Measurements from ENCODE around the gene UBE2S. TPM values are rescaled to one million over a fixed set of nuclear protein-coding genes. Genes with fewer than 3 reads are reported as not detected.
A peak's percentile ranks its signal among the peaks of the same experiment; 100 is the strongest.

Gene UBE2S
- total RNA-seq, 4 donors from 2014 or later: 8.0 to 16.2 (median 9.9) TPM

- Histone ChIP-seq H3K4me3 (no peak overlapping the region), H3K4me1 (peaks cover 0 to 18% (median 0%) of the 10 kb centered on the region in 4 donors), H3K27ac (no peak overlapping the region), H3K27me3 (peaks cover 3 to 58% of the 10 kb centered on the region in 2 donors), H3K9me3 (no peaks in the 10 kb centered on the region), H3K36me3 (no peaks in the 10 kb centered on the region)
- DNase-seq (ENCODE audit: low spot score in 2 of 2): no peak
- 10 to 11% methylated on average over 27 to 36 of the region's 43 CpGs for WGBS, 2 donors
- TF ChIP-seq CTCF (IDR thresholded peaks at IDR 0.05): no peak
- TF ChIP-seq POLR2A (IDR thresholded peaks at IDR 0.05): no peak
- TF ChIP-seq EP300 (IDR thresholded peaks at IDR 0.05): no peak
Measured at GRCh38 chr19:55377356-55378131, 30.0 kb downstream of the UBE2S start.

GRCh38 chr19:55376241-55376933 is 31.2 kb downstream of the UBE2S start, which contains the start of gene TMEM190:
Gene TMEM190 (plus strand): TSS chr19:55376826. CDS start chr19:55376854, 28 bp downstream.
- no peak for DNase-seq (ENCODE audit: low spot score in 2 of 2)
- H3K27me3 ChIP-seq: peaks cover 3 to 69% of the 10 kb centered on the region in 2 donors
- WGBS, 2 donors: 53 to 56% methylated on average over 20 to 21 of the region's 21 CpGs
- H3K4me3 ChIP-seq: no peak within 1 kb of the TSS
- TF ChIP-seq CTCF (IDR thresholded peaks at IDR 0.05) (no peak), EP300 (IDR thresholded peaks at IDR 0.05) (no peak), POLR2A (IDR thresholded peaks at IDR 0.05) (no peak)
- H3K9me3 ChIP-seq: no peaks in the 10 kb centered on the region
- no peak within 1 kb of the TSS for H3K27ac ChIP-seq
- no peaks in the 10 kb centered on the region for H3K36me3 ChIP-seq
- H3K4me1 ChIP-seq: peaks cover 0 to 18% (median 0%) of the 10 kb centered on the region in 4 donors

- Histone ChIP-seq H3K36me3 (no peaks in the 10 kb centered on the region), H3K4me1 (peaks cover 0 to 31% (median 8%) of the 10 kb centered on the region in 4 donors), H3K27ac (peak overlapping the region in 2 of 4 donors; percentile 38 to 72), H3K9me3 (no peaks in the 10 kb centered on the region), H3K4me3 (peak overlapping the region in 1 of 4 donors; percentile 24), H3K27me3 (peaks cover 7 to 90% of the 10 kb centered on the region in 2 donors)
- DNase-seq (ENCODE audit: low spot score in 2 of 2): no peak
- TF ChIP-seq EP300 (IDR thresholded peaks at IDR 0.05) (no peak), CTCF (IDR thresholded peaks at IDR 0.05) (no peak), POLR2A (IDR thresholded peaks at IDR 0.05) (no peak)
- WGBS, 2 donors: 22% methylated on average over 8 to 14 of the region's 31 CpGs
Measured at GRCh38 chr19:55373993-55374757, 33.4 kb downstream of the UBE2S start.

GRCh38 chr19:55373306-55373992 is 34.1 kb downstream of the UBE2S start:
- H3K27ac ChIP-seq: peak overlapping the region in 1 of 4 donors; percentile 72
- peaks cover 0 to 38% (median 10%) of the 10 kb centered on the region in 4 donors for H3K4me1 ChIP-seq
- no peak overlapping the region for H3K4me3 ChIP-seq
- H3K36me3 ChIP-seq: no peaks in the 10 kb centered on the region
- WGBS, 2 donors: 62 to 69% methylated on average over 8 of the region's 9 CpGs
- DNase-seq (ENCODE audit: low spot score in 2 of 2): no peak
- no peaks in the 10 kb centered on the region for H3K9me3 ChIP-seq
- H3K27me3 ChIP-seq: peaks cover 7 to 97% of the 10 kb centered on the region in 2 donors
- TF ChIP-seq POLR2A (IDR thresholded peaks at IDR 0.05) (no peak), CTCF (IDR thresholded peaks at IDR 0.05) (no peak)

Data from tibial nerve (tissue), 4 donors.